GM19043 (cell line): Measurements from ENCODE around the gene SLFN12L.
"Not testable (repeated sequence)": the region's sequence is repeated elsewhere in the genome, so short reads cannot be mapped to it uniquely, and the experiment has no call there.

Source experiments
- ATAC-seq: cut with Tn5 transposase; IDR thresholded peaks from one replicate; pipeline ENCODE4 v1.9.1; 2021; ENCODE audit warnings: low read depth; ENCODE audit not compliant: unreplicated experiment

Gene SLFN12L

DNA sequence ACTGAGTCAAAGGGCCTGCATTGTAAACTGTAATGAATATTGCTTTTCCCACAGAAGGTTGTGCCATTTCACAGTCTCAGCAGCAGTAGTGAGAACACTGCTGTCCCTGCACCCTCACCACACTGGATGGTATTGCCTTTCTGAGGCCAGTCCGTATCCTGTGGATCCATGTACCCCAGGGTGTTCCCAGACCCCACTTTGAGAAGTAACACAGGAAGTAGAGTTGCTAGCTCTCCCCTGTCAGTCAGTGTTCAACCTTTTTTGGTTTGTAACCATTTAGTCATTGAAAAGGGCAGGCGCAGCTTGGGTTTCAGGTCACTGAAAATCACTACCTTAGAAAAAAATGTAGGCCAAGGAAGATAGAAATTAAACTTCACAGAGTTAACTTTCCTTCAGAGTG is 37.9 kb downstream of the SLFN12L start:
- no peak for ATAC-seq

DNA sequence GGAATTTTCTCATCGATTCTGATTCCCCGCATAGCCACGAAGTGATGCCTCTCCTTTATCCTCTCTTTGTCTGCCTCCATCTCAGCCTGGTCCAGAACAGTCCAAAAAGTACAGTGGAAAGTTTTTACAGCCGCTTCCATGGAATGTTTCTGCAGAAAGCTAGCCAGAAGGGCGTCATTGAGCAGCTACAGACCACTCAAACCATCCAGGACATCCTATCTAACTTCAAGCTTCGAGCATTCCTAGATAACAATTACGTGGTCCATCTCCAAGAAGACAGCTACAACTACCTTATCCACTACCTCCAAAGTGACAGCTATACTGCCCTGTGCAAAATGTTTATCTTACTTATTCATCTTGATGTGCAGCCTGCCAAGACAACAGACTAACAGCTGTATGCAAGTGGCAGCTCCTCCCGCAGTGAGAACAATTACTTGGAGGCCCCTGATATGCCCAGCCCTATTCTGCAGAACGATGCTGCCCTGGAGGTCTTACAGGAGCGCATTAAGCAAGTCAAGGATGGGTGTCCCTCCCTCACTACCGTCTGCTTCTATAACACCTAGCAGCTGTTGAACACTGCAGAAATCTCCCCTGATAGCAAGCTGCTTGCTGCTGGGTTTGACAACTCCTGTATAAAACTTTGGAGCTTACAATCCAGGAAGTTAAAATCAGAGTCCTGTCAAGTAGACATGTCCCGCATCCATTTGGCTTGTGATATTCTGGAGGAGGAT is 38.9 kb downstream of the SLFN12L start:
- ATAC-seq, result no peak

DNA sequence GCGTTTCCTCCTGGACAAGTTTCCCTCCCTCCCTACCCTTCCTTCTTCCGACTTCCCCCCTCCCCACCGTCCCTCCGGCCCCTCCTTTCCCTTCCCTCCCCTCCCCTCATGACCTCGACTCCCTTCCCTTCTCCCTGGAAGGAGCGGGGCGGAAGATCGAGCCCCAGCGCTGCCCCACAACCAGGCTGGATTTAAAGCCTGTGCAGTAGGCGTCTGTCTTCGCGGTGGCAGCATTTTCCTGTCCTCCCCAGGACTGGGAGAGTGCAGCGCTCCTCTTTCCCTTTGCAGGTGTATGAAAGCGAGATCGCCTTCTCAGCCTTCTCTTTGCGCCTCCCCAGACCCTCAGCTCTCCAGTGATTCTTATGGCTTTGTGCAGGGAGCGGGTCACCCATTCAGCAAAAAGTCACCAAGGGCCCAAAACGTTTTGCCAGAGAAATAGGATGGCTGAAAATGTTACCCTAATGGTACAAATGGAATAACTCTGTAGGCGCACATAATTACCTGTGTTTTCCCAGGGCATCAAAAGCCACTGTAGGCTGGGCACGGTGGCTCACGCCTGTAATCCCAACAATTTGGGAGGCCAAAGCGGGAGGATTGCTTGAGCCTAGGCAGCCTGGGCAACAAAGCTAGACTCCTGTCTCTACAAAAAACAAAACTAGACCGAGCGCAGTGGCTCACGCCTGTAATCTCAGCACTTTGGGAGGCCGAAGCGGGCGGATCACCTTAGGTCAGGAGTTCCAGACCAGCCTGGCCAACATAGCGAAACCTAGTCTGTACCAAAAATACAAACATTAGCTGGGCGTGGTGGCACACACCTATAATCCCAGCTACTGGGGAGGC is 40.8 kb downstream of the SLFN12L start:
- ATAC-seq, result no peak

DNA sequence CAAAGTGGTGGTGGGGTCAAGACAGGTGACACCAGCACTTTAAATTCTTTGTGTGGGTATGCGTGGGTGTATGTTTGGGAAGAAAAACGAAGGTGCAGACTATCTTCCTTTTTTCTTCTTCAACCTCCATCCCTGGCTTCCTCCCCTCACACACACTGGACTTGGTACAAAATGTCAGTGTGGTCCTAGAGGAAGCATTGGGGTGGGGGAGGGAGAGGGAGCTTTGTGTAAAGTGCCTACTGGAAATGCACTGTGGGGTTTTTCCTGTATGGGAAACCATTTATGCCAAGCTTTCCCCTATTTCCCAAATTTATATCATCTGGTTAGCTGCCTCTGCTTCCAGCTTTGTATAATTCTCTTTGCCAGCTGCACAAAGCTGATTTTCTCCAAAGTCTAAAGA is 44.4 kb downstream of the SLFN12L start:
- no peak for ATAC-seq

DNA sequence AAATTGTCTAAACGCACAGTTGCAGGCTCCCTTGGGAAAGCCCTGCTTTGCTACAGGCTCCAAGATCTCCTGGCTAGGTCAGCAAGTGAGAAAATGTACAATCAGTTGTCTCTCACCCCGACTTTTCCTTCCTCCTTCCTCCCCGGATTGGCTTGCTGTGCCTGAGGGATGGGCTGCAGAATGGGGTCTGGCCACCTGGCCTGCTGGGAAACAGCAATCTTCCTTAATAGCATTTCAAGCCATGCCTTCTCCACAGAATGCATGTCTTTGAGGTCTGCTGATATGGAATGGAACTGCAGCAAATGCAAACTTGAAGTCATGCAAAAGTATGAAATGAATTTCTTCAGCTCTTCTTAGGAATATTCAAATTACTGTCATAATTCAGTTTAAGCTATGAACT is 46.1 kb downstream of the SLFN12L start:
- ATAC-seq, result no peak

DNA sequence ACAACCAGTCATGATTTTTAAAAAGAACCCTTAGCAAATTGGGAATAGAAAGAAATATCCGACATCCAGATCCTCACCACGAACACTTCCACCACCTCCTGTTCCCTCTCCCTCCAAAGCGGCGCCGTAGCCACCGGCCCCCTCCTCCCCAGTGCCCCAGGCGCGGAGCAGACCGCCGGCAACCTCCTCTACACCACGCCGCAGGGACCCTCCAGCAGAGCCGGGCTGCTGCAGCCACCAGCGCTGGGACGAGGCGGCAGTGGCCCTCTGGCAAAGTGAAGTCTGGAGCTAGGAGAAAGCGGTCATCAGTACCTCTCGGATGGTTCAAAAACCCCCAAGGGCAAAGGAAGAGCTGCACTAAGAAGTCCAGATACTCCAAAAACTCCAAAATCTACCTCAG is 47.5 kb downstream of the SLFN12L start:
- ATAC-seq, result no peak

DNA sequence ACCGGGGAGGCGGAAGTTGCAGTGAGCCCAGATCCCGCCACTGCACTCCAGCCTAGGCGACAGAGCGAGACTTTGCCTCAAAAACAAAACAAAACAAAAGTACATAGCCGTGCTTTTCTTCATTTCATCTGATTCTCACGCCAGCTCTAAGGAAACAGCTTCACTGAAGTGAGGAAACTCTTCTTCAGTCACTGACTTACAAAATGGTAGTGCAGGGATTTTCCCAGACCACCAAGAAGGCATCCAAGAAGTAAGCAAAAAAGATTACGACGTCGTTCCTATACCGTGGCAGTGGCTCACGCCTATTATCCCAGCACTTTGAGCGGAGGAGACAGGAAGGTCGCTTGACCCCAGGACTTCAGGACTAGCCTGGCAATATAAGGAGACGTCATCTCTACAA is 48.5 kb downstream of the SLFN12L start:
- ATAC-seq, result no peak

DNA sequence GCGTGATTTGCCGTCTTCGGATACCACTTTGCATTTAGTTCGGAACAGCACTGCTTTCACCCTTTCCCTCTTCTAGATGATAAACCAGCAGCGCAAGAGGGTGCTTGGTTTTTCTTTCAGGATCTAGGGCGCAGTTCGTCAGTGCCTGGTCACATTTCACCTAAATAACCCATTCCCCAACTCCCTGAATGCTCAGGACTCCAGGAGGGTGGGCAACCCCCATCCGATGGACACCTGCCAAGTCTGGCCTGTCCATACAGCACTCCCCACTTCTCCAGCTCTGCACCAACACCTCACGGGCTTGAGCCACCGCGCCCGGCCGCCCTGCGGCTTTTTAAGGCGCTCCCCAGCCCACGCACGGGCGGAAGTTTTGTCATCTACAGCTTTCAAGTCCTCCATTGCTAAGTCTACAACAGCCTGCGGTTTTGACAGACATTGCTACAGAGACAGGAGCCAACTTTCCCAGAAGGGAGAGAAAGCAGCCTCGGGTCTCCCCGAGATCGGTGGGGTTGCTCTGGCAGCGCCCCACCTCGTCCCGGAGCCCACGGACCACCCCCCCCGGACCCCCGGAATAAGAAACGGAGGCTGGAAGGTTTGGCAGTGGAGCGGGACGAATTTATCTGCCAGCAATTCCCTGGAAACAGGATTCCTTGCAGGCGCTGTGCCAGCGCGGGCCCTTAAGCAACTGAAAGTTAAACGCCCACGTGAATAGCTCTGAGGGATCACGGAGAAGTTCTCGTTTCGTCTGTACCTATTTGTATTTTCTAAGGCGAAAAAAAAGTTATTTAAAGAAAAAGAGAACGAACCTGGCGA is 50.4 kb downstream of the SLFN12L start:
- no peak for ATAC-seq

DNA sequence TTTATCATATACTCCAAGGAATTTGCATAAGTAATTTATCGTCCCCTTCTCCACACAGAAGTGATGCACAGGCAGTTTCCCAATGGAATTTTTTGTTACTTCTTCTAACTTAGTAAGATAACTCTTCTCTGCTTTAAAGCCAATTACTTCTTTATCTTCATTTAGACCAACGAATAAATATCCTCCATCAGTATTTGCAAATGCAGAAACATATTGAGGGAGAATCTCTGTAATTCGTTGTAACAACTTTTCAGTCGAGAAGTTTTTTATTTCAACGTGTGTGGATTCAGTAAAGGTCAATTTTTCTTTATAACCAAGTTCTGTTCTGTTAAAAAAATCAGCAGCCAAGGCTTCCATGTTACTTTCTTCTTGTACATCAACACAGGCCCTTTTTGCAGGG is 58.2 kb downstream of the SLFN12L start:
- ATAC-seq, result no peak

DNA sequence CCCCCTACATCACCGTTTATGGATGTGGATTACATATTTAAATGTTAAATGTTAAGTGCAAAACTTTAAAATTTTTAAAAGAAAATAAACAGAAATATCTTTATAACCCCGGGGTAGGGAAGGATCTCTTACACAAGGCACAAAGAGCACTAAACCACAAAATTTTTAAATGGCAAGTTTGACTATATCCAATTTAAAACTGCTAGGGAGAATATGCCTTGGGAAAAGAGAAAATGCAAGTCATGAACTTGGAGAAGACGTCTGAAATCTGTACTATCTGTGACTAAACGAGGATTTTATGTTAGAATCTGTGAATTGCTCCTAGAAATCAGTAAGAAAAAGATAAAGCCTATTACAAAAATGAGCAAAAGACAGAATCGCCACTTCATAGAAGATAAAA is 60.2 kb downstream of the SLFN12L start:
- no peak for ATAC-seq

DNA sequence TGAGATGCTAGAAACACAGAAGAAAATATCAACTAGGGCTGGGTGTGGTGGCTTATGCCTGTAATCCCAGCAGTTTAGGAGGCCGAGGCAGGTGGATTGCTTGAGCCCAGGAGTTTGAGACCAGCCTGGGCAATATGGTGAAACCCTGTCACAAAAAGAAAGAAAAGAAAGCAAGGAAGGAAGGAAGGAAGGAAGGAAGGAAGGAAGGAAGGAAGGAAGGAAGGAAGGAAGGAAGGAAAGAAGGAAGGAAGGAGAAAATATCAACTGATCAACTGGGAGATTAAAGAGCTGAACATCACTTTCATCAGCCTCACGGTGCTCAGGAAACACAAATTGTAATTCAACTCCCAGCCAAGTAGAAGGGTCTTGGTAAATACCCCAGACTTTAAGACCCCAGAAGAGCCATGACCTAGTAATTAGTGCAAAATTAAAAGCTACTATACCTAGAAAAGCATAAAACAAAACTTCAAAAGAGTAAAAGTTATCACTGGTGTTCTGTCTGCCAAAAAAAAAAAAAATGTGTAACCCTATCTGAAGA is 61.1 kb downstream of the SLFN12L start:
- no peak for ATAC-seq

DNA sequence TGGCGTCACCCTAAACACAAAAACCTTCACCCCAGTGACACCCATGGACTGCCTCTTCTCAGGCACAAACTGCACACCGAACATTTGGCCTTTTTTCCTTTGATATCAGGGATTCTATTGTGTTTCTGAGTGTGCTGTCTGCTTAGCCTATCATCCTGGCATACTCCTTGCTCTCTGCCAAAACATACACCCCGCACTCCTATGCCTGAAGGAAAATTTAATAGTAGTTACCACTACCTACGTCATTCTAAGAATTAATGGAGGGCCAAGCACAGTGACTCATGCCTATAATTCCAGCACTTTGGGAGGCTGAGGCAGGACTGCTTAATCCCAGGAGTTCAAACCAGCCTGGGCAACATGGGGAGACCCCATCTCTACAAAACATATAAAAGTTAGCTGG is 69.0 kb downstream of the SLFN12L start:
- ATAC-seq, result no peak

DNA sequence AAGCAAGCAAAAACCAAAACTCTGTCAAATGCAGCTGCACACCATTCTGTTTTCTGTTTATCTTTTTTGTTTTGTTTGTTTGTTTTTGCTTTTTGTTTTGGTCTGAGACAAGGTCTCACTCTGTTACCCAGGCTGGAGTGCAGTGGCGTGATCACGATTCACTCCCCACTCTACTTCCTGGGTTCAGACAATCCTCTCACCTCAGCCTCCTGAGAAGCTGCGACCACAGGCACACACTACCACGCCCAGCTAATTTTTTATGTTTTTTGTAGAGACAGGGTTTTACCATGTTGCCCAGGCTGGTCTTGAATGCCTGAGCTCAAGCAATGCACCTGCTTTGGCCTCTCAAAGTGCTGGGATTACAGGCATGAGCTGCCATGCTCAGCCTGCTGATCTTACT is 69.7 kb downstream of the SLFN12L start:
- no peak for ATAC-seq

DNA sequence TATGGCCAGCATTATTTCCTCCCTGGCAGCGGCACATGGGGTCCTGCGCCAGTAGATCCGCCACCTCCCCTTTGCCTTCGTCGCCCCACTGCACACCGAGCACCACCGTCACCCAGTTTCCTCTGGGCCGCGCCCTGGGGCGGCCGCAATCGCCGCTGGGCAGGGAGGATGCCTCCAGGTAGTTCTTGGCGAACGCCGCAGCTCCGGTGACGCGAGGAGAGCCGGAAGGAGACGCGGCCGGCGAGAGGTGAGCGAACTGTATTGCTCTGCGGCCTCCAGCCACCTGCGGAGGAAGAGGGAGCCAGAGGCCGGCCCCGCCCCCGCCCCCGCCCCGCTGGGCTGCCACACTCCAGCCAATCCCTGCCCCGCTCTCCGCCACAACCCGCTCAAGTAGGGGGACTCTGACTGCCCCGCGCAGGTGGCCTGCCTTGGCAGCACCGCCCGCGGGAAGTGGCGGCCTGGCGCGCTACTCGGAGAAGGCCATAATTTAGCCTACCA is 77.1 kb downstream of the SLFN12L start:
- peak; percentile 88 for ATAC-seq

DNA sequence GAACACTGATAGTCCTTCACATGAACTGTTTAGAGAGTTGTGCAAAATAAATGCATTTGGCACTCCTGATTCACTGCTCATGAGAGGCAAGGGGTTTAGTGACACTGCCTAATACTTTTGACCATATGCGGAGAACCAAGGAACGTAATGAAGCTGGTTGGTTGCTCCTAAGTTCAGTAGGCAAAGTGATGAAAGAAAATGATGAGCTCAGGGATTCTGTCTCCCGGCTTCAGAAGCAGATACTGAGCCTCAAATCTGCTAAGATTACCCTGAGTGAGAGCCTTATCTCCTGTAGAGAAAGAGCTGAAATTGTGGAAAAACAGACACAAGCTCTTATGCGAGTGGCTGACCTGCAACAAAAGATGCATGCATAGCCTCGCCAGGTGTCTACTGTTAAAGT is 83.4 kb downstream of the SLFN12L start:
- ATAC-seq, result not testable (repeated sequence)

DNA sequence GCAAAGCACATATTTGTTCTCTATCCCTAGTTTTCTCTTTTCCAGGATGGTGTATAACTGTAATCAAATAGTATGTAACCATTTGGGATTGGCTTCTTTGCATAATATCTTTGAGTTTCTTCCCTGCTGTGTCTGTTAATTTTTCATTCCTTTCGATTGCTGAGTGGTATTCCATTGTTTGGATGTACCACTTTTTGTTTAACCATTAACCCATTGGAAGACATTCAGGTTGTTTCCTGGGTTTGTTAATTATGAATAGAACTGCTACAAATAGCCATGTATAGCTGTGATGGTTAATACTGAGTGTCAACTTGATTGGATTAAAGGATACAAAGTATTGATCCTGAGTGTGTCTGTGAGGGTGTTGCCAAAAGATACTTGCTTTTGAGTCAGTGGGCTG is 84.3 kb downstream of the SLFN12L start:
- no peak for ATAC-seq

DNA sequence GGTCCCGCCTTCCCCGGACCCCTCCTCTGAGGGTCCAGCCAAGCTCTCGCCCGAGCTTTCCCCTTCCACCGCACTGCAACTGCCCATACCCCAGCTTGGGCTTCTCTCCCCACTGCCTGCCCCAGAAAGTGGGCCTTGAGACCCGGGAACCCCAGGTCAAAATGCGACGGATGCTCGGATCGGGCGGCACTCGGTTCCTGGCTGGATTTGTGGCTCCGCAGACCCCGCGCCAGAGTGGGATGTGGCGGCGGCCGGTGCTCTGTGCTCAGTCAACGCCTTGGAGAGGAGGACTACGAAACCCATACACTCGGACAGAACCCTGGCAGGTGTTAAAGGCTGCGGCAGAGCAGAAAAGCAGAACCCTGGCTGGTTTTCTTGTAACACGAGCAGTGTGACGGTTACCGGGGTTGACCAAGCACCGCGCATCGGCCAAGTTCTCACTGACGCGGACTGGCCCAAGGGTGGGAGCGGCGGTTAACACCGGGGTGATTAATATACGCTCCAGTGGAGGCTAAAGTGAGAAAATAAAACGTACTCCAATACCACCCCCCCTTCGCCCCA is 88.0 kb downstream of the SLFN12L start:
- no peak for ATAC-seq

DNA sequence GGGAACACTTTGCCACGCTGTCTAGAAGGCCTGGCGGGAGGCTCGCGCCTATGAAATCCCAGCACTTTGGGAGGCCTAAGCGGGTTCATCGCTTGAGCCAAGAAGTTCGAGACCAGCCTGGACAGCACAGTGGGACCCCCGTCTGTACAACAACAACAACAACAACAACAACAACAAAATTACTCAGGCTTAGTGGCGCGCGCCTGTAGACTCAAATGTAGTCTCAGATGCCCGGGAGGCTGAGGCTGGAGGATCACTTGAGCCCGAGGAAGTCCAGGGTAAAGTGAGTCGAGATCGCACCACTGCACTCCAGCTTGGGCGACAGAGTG is 88.6 kb downstream of the SLFN12L start:
- no peak for ATAC-seq

DNA sequence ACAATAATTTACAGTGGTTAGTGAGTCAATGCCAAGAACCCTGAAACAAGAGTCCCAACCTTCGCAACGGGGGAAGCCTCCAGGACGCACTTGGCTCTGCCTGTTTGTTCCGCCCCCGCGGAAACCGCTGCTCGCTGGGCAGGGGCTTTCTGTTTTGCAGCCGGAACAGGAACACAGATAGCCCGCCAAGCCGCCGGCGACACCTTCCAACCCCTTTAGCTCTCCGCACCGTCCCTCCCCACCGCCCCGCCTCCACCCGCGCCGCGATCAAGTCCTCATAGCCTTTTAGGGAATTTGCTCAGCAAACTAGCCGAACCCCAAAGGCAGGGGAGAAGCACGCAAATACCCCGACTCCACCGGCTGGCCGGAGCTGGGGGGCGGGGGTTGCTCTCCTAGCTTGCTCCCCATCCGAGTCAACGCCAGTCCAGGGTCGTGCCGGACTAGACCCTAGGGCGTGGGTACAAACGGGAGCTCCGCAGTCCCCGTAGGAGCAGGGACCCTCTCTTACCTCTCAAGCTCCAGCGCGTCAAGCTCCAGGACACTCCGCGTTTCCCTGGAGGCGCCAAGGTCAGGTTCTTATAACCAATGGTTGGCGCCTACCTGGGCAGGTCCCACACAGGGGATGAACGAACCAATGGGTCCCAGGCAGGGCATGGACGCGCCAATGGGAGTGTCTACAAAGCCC is 89.1 kb downstream of the SLFN12L start, which contains the start of gene SLFN13:
Gene SLFN13, minus strand, starts transcription at position 553 of the 685 bp plus-strand sequence. CDS start 3,086 bp downstream, outside the sequence.
- ATAC-seq, result peak; percentile 67

DNA sequence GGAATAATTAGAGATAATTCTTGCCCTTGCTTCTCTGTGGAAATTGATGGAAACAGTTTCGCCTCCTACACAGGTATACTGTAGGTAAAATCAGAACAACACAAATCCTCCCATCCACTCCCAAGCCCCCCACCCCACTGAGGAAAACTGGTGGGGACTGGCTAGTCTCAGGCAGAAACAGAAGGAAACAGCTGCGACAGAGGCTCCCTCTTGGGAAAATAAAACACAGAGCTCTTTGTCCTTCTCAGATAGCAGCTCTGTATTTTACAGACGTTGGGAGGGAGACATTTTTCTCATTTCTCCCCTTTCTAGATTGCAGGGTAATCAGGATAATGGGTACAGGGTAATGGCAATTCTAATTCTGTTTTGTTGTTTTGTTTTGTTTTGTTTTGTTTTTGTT is 90.0 kb downstream of the SLFN12L start:
- no peak for ATAC-seq
